Smooth muscle cell (in vitro differentiated cells): ENCODE data around the gene YARS1. TPM values are rescaled to one million over a fixed set of nuclear protein-coding genes. Genes with fewer than 3 reads are reported as not detected.

Experiments
- DNase-seq: peaks from one replicate; lab custom pipeline; 2025; ENCODE audit not compliant: unreplicated experiment; lab: John Stamatoyannopoulos, UW
- H2AFZ ChIP-seq: fragments of 200-600 bp; sonication (generic); 2 replicates; pipeline ENCODE4 v1.6.0; 2016; ENCODE audit warnings: antibody characterized with exemption, low read depth, mild to moderate bottlenecking
- H3F3A ChIP-seq: fragments of 200-600 bp; sonication (generic); 2 replicates; pipeline ENCODE4 v1.6.0; 2017; ENCODE audit warnings: antibody characterized with exemption, low read depth
- H3K27ac ChIP-seq: fragments of 200-600 bp; sonication (generic); 2 replicates; pipeline ENCODE4 v1.5.1; 2016; ENCODE audit warnings: low read depth, mild to moderate bottlenecking
- H3K27me3 ChIP-seq: fragments of 200-600 bp; sonication (generic); 2 replicates; pipeline ENCODE4 v1.6.1; 2016; ENCODE audit warnings: low read depth, mild to moderate bottlenecking
- H3K36me3 ChIP-seq: fragments of 200-600 bp; sonication (generic); 2 replicates; pipeline ENCODE4 v1.5.1; 2016; ENCODE audit warnings: low read depth
- H3K4me1 ChIP-seq: fragments of 200-600 bp; sonication (generic); 2 replicates; pipeline ENCODE4 v1.5.1; 2016; ENCODE audit warnings: low read depth
- H3K4me2 ChIP-seq: fragments of 200-600 bp; sonication (generic); 2 replicates; pipeline ENCODE4 v1.6.0; 2016; ENCODE audit warnings: mild to moderate bottlenecking
- H3K4me3 ChIP-seq: fragments of 200-600 bp; sonication (generic); 2 replicates; pipeline ENCODE4 v1.5.1; 2016; ENCODE audit warnings: mild to moderate bottlenecking
- H3K79me2 ChIP-seq: fragments of 200-600 bp; sonication (generic); 2 replicates; pipeline ENCODE4 v1.6.0; 2016; ENCODE audit warnings: low read depth, mild to moderate bottlenecking
- H3K9ac ChIP-seq: fragments of 200-600 bp; sonication (generic); 2 replicates; pipeline ENCODE4 v1.6.0; 2016; ENCODE audit warnings: low read depth
- H3K9me3 ChIP-seq: fragments of 200-600 bp; sonication (generic); replicated peaks from 2 replicates; pipeline ENCODE4 v1.5.1; 2016; ENCODE audit warnings: low read depth
- H4K20me1 ChIP-seq: fragments of 200-600 bp; sonication (generic); 2 replicates; pipeline ENCODE4 v1.6.0; 2016; ENCODE audit warnings: low read depth
- WGBS: methylation state at CpG from one replicate; pipeline ENCODE4 v1.1.7; 2016; ENCODE audit warnings: low lambda C conversion rate; 5-methylcytosine and 5-hydroxymethylcytosine counted together
- polyA plus RNA-seq: library from polyadenylated mRNA; unstranded; fragments of >200 nt; fragmentation: Nextera tagmentation; extraction: Ambion mirVana; gene quantifications from 2 replicates; pipeline ENCODE4 v1.2.1, GENCODE V29; 2016
- total RNA-seq: library from RNA; depleted of rRNA; stranded (reverse); fragments of >200 nt; gene quantifications from 2 replicates; pipeline ENCODE4 v1.2.3, GENCODE V29; 2014
- TF ChIP-seq, protein P1 (sequence below): fragments of 200-600 bp; sonication (generic); IDR thresholded peaks from 2 replicates; pipeline ENCODE4 v1.5.1; 2017; ENCODE audit warnings: borderline replicate concordance, mild to moderate bottlenecking, antibody characterized with exemption; ENCODE audit not compliant: insufficient read depth, poor library complexity, severe bottlenecking

Gene YARS1
- total and polyA plus RNA-seq, 2 experiments from 2014 or later: 52.1 to 82.9 TPM

DNA sequence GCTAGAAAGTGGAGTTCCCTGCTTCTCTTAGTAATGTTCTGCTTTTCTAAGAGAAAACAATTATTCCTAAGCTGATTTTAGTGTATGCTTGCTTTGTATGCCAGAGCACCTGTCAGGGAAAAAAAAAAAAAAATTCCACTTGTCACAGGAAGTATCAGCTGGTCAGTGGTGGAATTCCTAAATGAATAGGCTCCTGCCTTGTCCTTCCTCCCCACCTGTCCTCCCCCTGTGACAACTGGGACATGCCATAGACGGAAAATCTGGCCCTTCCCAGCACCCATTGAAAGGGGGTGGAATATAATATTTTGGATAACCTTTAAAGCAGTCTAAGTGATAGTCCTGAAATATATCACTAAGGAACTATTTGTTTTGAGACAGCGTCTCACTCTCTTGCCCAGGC, 42.8 kb upstream of the YARS1 start:
- Histone ChIP-seq H3K79me2 (no peaks in the 10 kb centered on the region), H3K4me2 (no peak overlapping the region), H3K9ac (no peak overlapping the region), H3K36me3 (peaks cover 4% of the 10 kb centered on the region), H3K4me1 (no peaks in the 10 kb centered on the region), H3K9me3 (no peaks in the 10 kb centered on the region), H3K4me3 (no peak overlapping the region), H3F3A (no peaks in the 10 kb centered on the region), H3K27ac (no peak overlapping the region), H4K20me1 (peaks cover 6% of the 10 kb centered on the region), H2AFZ (no peak overlapping the region), H3K27me3 (no peaks in the 10 kb centered on the region)
- WGBS: 94% methylated on average over 2 of the region's 2 CpGs
- no peak for DNase-seq
- TF ChIP-seq, protein P1, sequence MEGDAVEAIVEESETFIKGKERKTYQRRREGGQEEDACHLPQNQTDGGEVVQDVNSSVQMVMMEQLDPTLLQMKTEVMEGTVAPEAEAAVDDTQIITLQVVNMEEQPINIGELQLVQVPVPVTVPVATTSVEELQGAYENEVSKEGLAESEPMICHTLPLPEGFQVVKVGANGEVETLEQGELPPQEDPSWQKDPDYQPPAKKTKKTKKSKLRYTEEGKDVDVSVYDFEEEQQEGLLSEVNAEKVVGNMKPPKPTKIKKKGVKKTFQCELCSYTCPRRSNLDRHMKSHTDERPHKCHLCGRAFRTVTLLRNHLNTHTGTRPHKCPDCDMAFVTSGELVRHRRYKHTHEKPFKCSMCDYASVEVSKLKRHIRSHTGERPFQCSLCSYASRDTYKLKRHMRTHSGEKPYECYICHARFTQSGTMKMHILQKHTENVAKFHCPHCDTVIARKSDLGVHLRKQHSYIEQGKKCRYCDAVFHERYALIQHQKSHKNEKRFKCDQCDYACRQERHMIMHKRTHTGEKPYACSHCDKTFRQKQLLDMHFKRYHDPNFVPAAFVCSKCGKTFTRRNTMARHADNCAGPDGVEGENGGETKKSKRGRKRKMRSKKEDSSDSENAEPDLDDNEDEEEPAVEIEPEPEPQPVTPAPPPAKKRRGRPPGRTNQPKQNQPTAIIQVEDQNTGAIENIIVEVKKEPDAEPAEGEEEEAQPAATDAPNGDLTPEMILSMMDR: no peak

DNA sequence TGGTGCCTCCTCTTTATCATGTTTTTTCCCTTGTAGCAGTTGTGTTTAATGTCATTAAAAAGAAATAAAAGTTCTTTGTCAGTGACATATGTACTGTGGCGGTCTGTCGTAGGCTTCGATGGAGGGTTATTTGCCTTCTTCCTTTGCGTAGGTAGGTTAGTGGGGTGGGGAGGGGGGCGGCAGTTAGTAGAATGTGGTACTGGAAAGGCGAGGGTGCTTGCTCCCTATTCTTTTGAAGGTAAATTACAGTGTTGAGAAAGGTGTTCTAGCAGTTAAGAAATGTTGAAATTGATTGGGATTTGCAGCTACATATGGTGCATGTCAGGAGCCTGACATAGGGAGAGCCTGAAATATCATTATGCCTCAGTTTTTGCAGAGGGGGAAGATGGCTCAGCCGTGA, 41.6 kb upstream of the YARS1 start:
- Histone ChIP-seq H3F3A (no peaks in the 10 kb centered on the region), H3K9me3 (no peaks in the 10 kb centered on the region), H2AFZ (no peak overlapping the region), H4K20me1 (peaks cover 6% of the 10 kb centered on the region), H3K36me3 (peaks cover 4% of the 10 kb centered on the region), H3K79me2 (no peaks in the 10 kb centered on the region), H3K27ac (no peak overlapping the region), H3K27me3 (no peaks in the 10 kb centered on the region), H3K9ac (no peak overlapping the region), H3K4me3 (no peak overlapping the region), H3K4me1 (no peaks in the 10 kb centered on the region), H3K4me2 (no peak overlapping the region)
- TF ChIP-seq, protein P1: no peak
- DNase-seq: no peak
- WGBS: 97% methylated on average over 7 of the region's 7 CpGs

DNA sequence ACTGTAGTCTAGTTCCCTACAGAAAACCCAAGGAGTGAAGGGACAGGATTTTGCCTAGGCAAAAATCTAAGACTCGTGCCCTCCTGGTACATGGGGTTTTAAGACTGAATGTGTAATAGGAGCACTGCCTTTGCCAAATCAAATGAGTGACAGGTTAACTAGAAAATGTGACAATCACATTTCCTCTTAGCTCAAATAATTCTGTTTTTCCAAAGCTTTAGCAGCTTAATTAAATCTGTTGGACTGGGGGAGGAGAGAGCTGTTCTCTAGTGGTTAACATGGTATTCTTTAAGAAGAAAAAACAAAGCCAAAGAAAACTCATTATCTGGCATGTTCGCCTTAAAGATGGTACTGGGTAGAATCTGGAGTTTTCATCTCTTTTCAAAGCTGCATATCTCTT, 41.0 kb upstream of the YARS1 start:
- Histone ChIP-seq H3K27me3 (no peaks in the 10 kb centered on the region), H3K27ac (no peak overlapping the region), H3K36me3 (peaks cover 4% of the 10 kb centered on the region), H3K4me3 (no peak overlapping the region), H3K4me1 (no peaks in the 10 kb centered on the region), H3K79me2 (no peaks in the 10 kb centered on the region), H3K4me2 (no peak overlapping the region), H3K9ac (no peak overlapping the region), H3F3A (no peaks in the 10 kb centered on the region), H3K9me3 (no peaks in the 10 kb centered on the region), H2AFZ (no peak overlapping the region), H4K20me1 (peaks cover 6% of the 10 kb centered on the region)
- WGBS: 99% methylated on average over 2 of the region's 2 CpGs
- DNase-seq: no peak
- TF ChIP-seq, protein P1: no peak

DNA sequence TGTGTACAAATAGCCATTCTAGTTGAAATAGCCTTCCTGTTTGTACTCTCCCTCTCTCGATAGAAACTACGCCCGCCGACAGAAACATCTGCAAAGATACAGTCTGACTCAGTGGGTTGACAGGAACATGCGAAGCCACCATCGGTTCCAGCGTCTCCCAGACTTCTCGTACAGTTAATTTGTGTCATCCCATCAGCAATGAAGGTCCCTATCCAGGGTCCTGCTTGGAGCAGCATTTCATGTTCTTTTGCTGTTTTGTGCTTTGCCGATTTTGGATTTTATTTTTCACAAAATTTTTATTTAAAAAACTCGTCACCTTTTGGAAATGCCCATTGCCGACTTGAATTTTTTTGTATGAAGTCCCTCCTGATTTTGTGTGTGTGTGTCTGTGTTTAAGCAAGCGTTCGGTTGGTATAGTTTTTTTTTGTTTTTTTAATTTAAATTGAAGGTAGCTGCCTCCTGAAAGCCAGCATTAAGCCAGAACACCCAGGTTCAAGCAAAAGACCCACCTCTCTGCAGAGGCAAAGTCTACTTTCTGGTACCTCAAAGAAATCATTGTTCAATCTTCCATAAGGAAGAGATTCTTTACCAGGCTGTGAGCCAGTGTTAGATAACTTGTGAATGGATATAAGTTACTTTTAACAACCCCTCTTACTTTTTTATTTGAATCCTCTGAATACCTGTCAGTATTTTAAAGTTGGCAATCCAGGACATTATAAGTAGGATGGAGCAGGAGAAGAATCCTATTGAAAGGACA, 38.9 kb upstream of the YARS1 start:
- no peak overlapping the region for H3K4me3 ChIP-seq
- H3K4me2 ChIP-seq: no peak overlapping the region
- H4K20me1 ChIP-seq: peaks cover 6% of the 10 kb centered on the region
- H3K36me3 ChIP-seq: peaks cover 4% of the 10 kb centered on the region
- H3K9me3 ChIP-seq: no peaks in the 10 kb centered on the region
- TF ChIP-seq, protein P1: no peak
- H3F3A ChIP-seq: no peaks in the 10 kb centered on the region
- no peaks in the 10 kb centered on the region for H3K27me3 ChIP-seq
- H3K27ac ChIP-seq: no peak overlapping the region
- WGBS: 97% methylated on average over 13 of the region's 13 CpGs
- H3K4me1 ChIP-seq: no peaks in the 10 kb centered on the region
- H2AFZ ChIP-seq: no peak overlapping the region
- no peak for DNase-seq
- no peak overlapping the region for H3K9ac ChIP-seq
- H3K79me2 ChIP-seq: no peaks in the 10 kb centered on the region
